Duodenal mucosa (tissue), 2 donors: ENCODE data around the gene COL9A3.

ENCODE experiments used
- H3K27ac ChIP-seq: one replicate; pipeline ENCODE4 v1.7.0; 2013; ENCODE audit warnings: low read depth, low read length
- H3K27me3 ChIP-seq, 2 donors: one replicate each; pipeline ENCODE4 v1.7.0; 2013; ENCODE audit warnings: low read length in 2 of 2, control low read depth in 1 of 2; ENCODE audit not compliant: insufficient read depth in 2 of 2, control insufficient read depth in 1 of 2
- H3K36me3 ChIP-seq, 2 donors: one replicate each; pipeline ENCODE4 v1.7.0; 2013; ENCODE audit warnings: low read length in 2 of 2, control low read depth in 1 of 2; ENCODE audit not compliant: insufficient read depth in 2 of 2, control insufficient read depth in 1 of 2
- H3K4me1 ChIP-seq, 2 donors: one replicate each; pipeline ENCODE4 v1.7.0; 2013; ENCODE audit warnings: low read length in 2 of 2, control low read depth in 1 of 2; ENCODE audit not compliant: insufficient read depth in 2 of 2, control insufficient read depth in 1 of 2
- H3K4me3 ChIP-seq, 2 donors: one replicate each; pipeline ENCODE4 v1.7.0; 2013; ENCODE audit warnings: low read length in 2 of 2, low read depth in 1 of 2
- H3K9ac ChIP-seq, 2 donors: one replicate each; pipeline ENCODE4 v1.7.0; 2013; ENCODE audit warnings: low read length in 2 of 2, low read depth in 1 of 2
- H3K9me3 ChIP-seq, 2 donors: one replicate each; pipeline ENCODE4 v1.7.0; 2013; ENCODE audit warnings: low read length in 2 of 2, control low read depth in 1 of 2; ENCODE audit not compliant: control insufficient read depth in 1 of 2

Gene COL9A3

GRCh38 chr20:62858058-62858830, 41.4 kb downstream of the COL9A3 start:
- no peak overlapping the region for H3K4me3 ChIP-seq
- peaks cover 7 to 10% of the 10 kb centered on the region in 2 donors for H3K4me1 ChIP-seq
- peaks cover 0 to 4% of the 10 kb centered on the region in 2 donors for H3K36me3 ChIP-seq
- no peaks in the 10 kb centered on the region for H3K9me3 ChIP-seq
- H3K27me3 ChIP-seq: peaks cover 0 to 6% of the 10 kb centered on the region in 2 donors
- H3K27ac ChIP-seq: no peak overlapping the region
- no peak overlapping the region for H3K9ac ChIP-seq

- Histone ChIP-seq H3K27me3 (peaks cover 0 to 6% of the 10 kb centered on the region in 2 donors), H3K36me3 (peaks cover 0 to 4% of the 10 kb centered on the region in 2 donors), H3K9ac (peak overlapping the region in 1 of 2 donors; percentile 15), H3K9me3 (no peaks in the 10 kb centered on the region), H3K4me3 (peak overlapping the region in 1 of 2 donors; percentile 43), H3K27ac (no peak overlapping the region), H3K4me1 (peaks cover 7 to 10% of the 10 kb centered on the region in 2 donors)
These were observed 42.9 kb downstream of the COL9A3 start for GRCh38 chr20:62859721-62860120.

GRCh38 chr20:62860391-62860923, 43.6 kb downstream of the COL9A3 start:
- H3K4me1 ChIP-seq: peaks cover 7 to 10% of the 10 kb centered on the region in 2 donors
- peak overlapping the region in 1 of 2 donors; percentile 15 for H3K9ac ChIP-seq
- H3K36me3 ChIP-seq: peaks cover 0 to 4% of the 10 kb centered on the region in 2 donors
- no peak overlapping the region for H3K27ac ChIP-seq
- H3K4me3 ChIP-seq: peak overlapping the region; percentile 40 to 43
- no peaks in the 10 kb centered on the region for H3K9me3 ChIP-seq
- peaks cover 0 to 6% of the 10 kb centered on the region in 2 donors for H3K27me3 ChIP-seq

- Histone ChIP-seq H3K4me1 (peaks cover 7 to 10% of the 10 kb centered on the region in 2 donors), H3K9ac (no peak overlapping the region), H3K27ac (no peak overlapping the region), H3K9me3 (no peaks in the 10 kb centered on the region), H3K27me3 (peaks cover 0 to 6% of the 10 kb centered on the region in 2 donors), H3K36me3 (peaks cover 0 to 4% of the 10 kb centered on the region in 2 donors), H3K4me3 (peak overlapping the region in 1 of 2 donors; percentile 63)
These were observed 44.3 kb downstream of the COL9A3 start for GRCh38 chr20:62860924-62861691.

GRCh38 chr20:62861726-62862336, 45.0 kb downstream of the COL9A3 start, which contains the start of gene TCFL5:
TSS of gene TCFL5 (minus strand) at chr20:62861822. CDS start at chr20:62861670, 152 bp downstream.
- H3K4me3 ChIP-seq: peak within 1 kb of the TSS; percentile 40 to 63
- H3K9me3 ChIP-seq: no peaks in the 10 kb centered on the region
- peaks cover 7 to 10% of the 10 kb centered on the region in 2 donors for H3K4me1 ChIP-seq
- peak within 1 kb of the TSS; percentile 42 for H3K27ac ChIP-seq
- peaks cover 0 to 2% of the 10 kb centered on the region in 2 donors for H3K36me3 ChIP-seq
- peaks cover 0 to 6% of the 10 kb centered on the region in 2 donors for H3K27me3 ChIP-seq
- H3K9ac ChIP-seq: no peak within 1 kb of the TSS

- Histone ChIP-seq H3K4me1 (peaks cover 7 to 10% of the 10 kb centered on the region in 2 donors), H3K27me3 (peaks cover 0 to 6% of the 10 kb centered on the region in 2 donors), H3K36me3 (no peaks in the 10 kb centered on the region), H3K9me3 (no peaks in the 10 kb centered on the region), H3K27ac (no peak overlapping the region), H3K4me3 (no peak overlapping the region), H3K9ac (no peak overlapping the region)
These were observed 47.4 kb downstream of the COL9A3 start for GRCh38 chr20:62864207-62864606.

GRCh38 chr20:62872184-62872847, 55.5 kb downstream of the COL9A3 start:
- H3K4me3 ChIP-seq: no peak overlapping the region
- H3K9me3 ChIP-seq: no peaks in the 10 kb centered on the region
- no peak overlapping the region for H3K27ac ChIP-seq
- no peaks in the 10 kb centered on the region for H3K36me3 ChIP-seq
- H3K4me1 ChIP-seq: peaks cover 10 to 14% of the 10 kb centered on the region in 2 donors
- H3K9ac ChIP-seq: no peak overlapping the region
- H3K27me3 ChIP-seq: no peaks in the 10 kb centered on the region

GRCh38 chr20:62872862-62873261, 56.0 kb downstream of the COL9A3 start:
- Histone ChIP-seq H3K27ac (no peak overlapping the region), H3K9ac (no peak overlapping the region), H3K4me1 (peaks cover 14 to 19% of the 10 kb centered on the region in 2 donors), H3K4me3 (no peak overlapping the region), H3K36me3 (no peaks in the 10 kb centered on the region), H3K9me3 (no peaks in the 10 kb centered on the region), H3K27me3 (no peaks in the 10 kb centered on the region)

- H3K9ac ChIP-seq: no peak overlapping the region
- H3K27me3 ChIP-seq: no peaks in the 10 kb centered on the region
- H3K4me3 ChIP-seq: no peak overlapping the region
- H3K4me1 ChIP-seq: peaks cover 14 to 19% of the 10 kb centered on the region in 2 donors
- no peaks in the 10 kb centered on the region for H3K36me3 ChIP-seq
- H3K9me3 ChIP-seq: no peaks in the 10 kb centered on the region
- no peak overlapping the region for H3K27ac ChIP-seq
These were observed 56.4 kb downstream of the COL9A3 start for GRCh38 chr20:62873280-62873679.
